Gastrocnemius medialis (tissue), 4 donors: ENCODE data around the gene WDR26. TPM values are rescaled to one million over a fixed set of nuclear protein-coding genes. Genes with fewer than 3 reads are reported as not detected.

Experiments
- ATAC-seq, 2 donors: fragments of 150-250 bp; one replicate each; pipeline ENCODE4 v1.9.1; 2016
- DNase-seq, 2 donors: peaks; one replicate each; pipeline ENCODE4 v3.0.0-alpha.2; 2019
- H3K27ac ChIP-seq, 4 donors: fragments of 200-600 bp; sonication (generic); 1 replicate in 1 of 4; 2 replicates in 3 of 4; pipeline ENCODE4 v1.5.1; 2016 to 2018; ENCODE audit warnings: mild to moderate bottlenecking in 2 of 4, moderate library complexity in 1 of 4
- H3K27me3 ChIP-seq, 3 donors: fragments of 200-600 bp; sonication (generic) in 2 of 3; 1 replicate in 1 of 3; 2 replicates in 2 of 3; pipeline versions ENCODE4 v1.5.1 to v1.6.0; 2016 to 2019; ENCODE audit warnings: mild to moderate bottlenecking in 1 of 3, moderate library complexity in 1 of 3
- H3K36me3 ChIP-seq, 2 donors: fragments of 200-600 bp; sonication (generic) in 1 of 2; one replicate each; pipeline ENCODE4 v1.5.1; 2017 to 2018
- H3K4me1 ChIP-seq, 2 donors: fragments of 200-600 bp; sonication (generic) in 1 of 2; one replicate each; pipeline ENCODE4 v1.5.1; 2016 to 2017; ENCODE audit warnings: mild to moderate bottlenecking in 2 of 2
- H3K4me3 ChIP-seq, 4 donors: fragments of 200-600 bp; sonication (generic) in 3 of 4; 1 replicate in 1 of 4; 2 replicates in 3 of 4; pipeline ENCODE4 v1.5.1; 2016 to 2019; ENCODE audit warnings: mild to moderate bottlenecking in 2 of 4
- H3K9me3 ChIP-seq, 3 donors: fragments of 200-600 bp; sonication (generic) in 2 of 3; 1 replicate in 1 of 3; 2 replicates in 2 of 3; pipeline ENCODE4 v1.5.1; 2016 to 2019
- CTCF ChIP-seq, 5 experiments: fragments of 450-650 bp in 3 of 5; fragments of 200-600 bp in 2 of 5; sonication (generic) in 2 of 5; IDR thresholded peaks in 4 of 5; conservative IDR thresholded peaks in 1 of 5; 1 replicate in 4 of 5; 2 replicates in 1 of 5; pipeline ENCODE4 v1.5.1; 2016 to 2019; ENCODE audit warnings: antibody characterized with exemption in 5 of 5, mild to moderate bottlenecking in 3 of 5, moderate library complexity in 3 of 5
- POLR2A ChIP-seq, 2 donors: fragments of 450-650 bp; IDR thresholded peaks; one replicate each; pipeline ENCODE4 v1.6.1; 2017; ENCODE audit warnings: antibody characterized with exemption in 2 of 2, mild to moderate bottlenecking in 2 of 2, moderate library complexity in 2 of 2
- in situ Hi-C, 4 donors: fragments of 200-750 bp; cut with MboI; loops; one replicate each; pipeline versions ENCODE4 v1.15.0 to v1.8.0; 2017; ENCODE audit warnings: low sequenced_read_pairs in 4 of 4
- intact Hi-C: fragments of 100-400 bp; cut with DNase I; formaldehyde crosslinking; loops from one replicate; pipeline ENCODE4 v1.15.1; 2023; ENCODE audit warnings: low total_unique reads
- microRNA-seq, 2 donors: library from miRNA; unstranded; fragments of <30 nt; microRNA quantifications; one replicate each; pipeline ENCODE4, GENCODE V29; 2016; ENCODE audit warnings: borderline replicate concordance in 2 of 2
- total RNA-seq, 4 donors: library from RNA; depleted of rRNA; stranded (reverse); fragments of >200 nt; gene quantifications; one replicate each; pipeline versions ENCODE4 v1.1.0 to v1.2.3, GENCODE V29; 2016

The WDR26 gene
- total RNA-seq, 4 donors from 2014 or later, result 62.1 to 86.5 (median 74.0) TPM

GRCh38 chr1:224338150-224338838 lies 96.3 kb downstream of the WDR26 start:
- in situ Hi-C loops (loop anchor here in 3 of 4 donors (10.0 to 25.0 kb wide), 4 partner anchors 117 to 226 kb away; partner anchors contain the start of gene FBXO28 (in 2 of the 3)), intact Hi-C loops (no loop called here)
- ATAC-seq (no peak), DNase-seq (no peak)
- Histone ChIP-seq H3K4me3 (no peak overlapping the region), H3K9me3 (no peaks in the 10 kb centered on the region), H3K36me3 (no peaks in the 10 kb centered on the region), H3K27ac (no peak overlapping the region), H3K4me1 (no peaks in the 10 kb centered on the region), H3K27me3 (peaks cover 0 to 10% (median 3%) of the 10 kb centered on the region in 3 donors)
- TF ChIP-seq CTCF (IDR thresholded peaks at IDR 0.05 in 4 of 5, conservative IDR thresholded peaks at IDR 0.05 in 1 of 5) (no peak), POLR2A (IDR thresholded peaks at IDR 0.05) (no peak)

Small RNA genes within 50 kb of the gene (microRNA-seq; reads per million reads assigned to microRNA genes)
- 0 reads per million in 2 donors for gene MIR4742

Other genes starting within 250 kb of the WDR26 start
- gene NVL, start 104.6 kb downstream of the WDR26 start, total RNA-seq, result 10 to 100 TPM in 1 of 4 donors, 1 to 10 TPM in 3; 6.5 to 32.5 (median 7.7) TPM
- 10 to 100 TPM; 24.5 to 58.5 (median 39.1) TPM for gene CNIH4, start 77.9 kb downstream of the WDR26 start, total RNA-seq
- 1 to 10 TPM in 2 of 4 donors, under 1 TPM in 1, not detected in 1; 0.95 to 1.6 (median 1.5) TPM for gene CNIH3, start 181.5 kb upstream of the WDR26 start, total RNA-seq